ENCODE results near the gene CNTF.
"Not testable (repeated sequence)": the region's sequence is repeated elsewhere in the genome, so short reads cannot be mapped to it uniquely, and the experiment has no call there.

Gene CNTF

GRCh38 chr11:58622344-58622743, at the start of gene CNTF:
CNTF (plus strand) TSS chr11:58622665; CDS start chr11:58622753, 88 bp downstream.
- no peak for DNase-seq

GRCh38 chr11:58572906-58573305, 49.6 kb upstream of the CNTF start:
- DNase-seq, result not testable (repeated sequence)

- no peak for DNase-seq
Observed at GRCh38 chr11:58573451-58574104, 48.9 kb upstream of the CNTF start.

GRCh38 chr11:58574881-58575280, 47.6 kb upstream of the CNTF start:
- DNase-seq, result no peak

- DNase-seq, result no peak
Observed at GRCh38 chr11:58575377-58576020, 47.0 kb upstream of the CNTF start, which contains the start of gene LPXN. LPXN (minus strand) TSS chr11:58575856; CDS start chr11:58575772, 84 bp downstream.

GRCh38 chr11:58576887-58577471, 45.5 kb upstream of the CNTF start:
- no peak for DNase-seq

GRCh38 chr11:58577555-58578135, 44.8 kb upstream of the CNTF start:
- peak in 1 of 2 experiments; percentile 55 for DNase-seq

- DNase-seq, result peak; percentile 88 to 96
Observed at GRCh38 chr11:58578136-58578634, 44.3 kb upstream of the CNTF start.

GRCh38 chr11:58578635-58579191, 43.8 kb upstream of the CNTF start, which contains the start of gene ZFP91:
ZFP91 (plus strand) TSS chr11:58579063; CDS start chr11:58579282, 219 bp downstream.
- DNase-seq, result peak; percentile 69 to 80

- peak; percentile 12 to 40 for DNase-seq
Observed at GRCh38 chr11:58579192-58580129, 43.0 kb upstream of the CNTF start.

GRCh38 chr11:58580311-58580710, 42.2 kb upstream of the CNTF start:
- no peak for DNase-seq

GRCh38 chr11:58582437-58582836, 40.0 kb upstream of the CNTF start:
- no peak for DNase-seq

- DNase-seq, result no peak
Observed at GRCh38 chr11:58586998-58587397, 35.5 kb upstream of the CNTF start.

GRCh38 chr11:58591659-58592058, 30.8 kb upstream of the CNTF start:
- no peak for DNase-seq

- no peak for DNase-seq
Observed at GRCh38 chr11:58592760-58593472, 29.5 kb upstream of the CNTF start.

- DNase-seq, result no peak
Observed at GRCh38 chr11:58594826-58595225, 27.6 kb upstream of the CNTF start.

- no peak for DNase-seq
Observed at GRCh38 chr11:58596621-58597020, 25.8 kb upstream of the CNTF start.

GRCh38 chr11:58597486-58598144, 24.9 kb upstream of the CNTF start:
- DNase-seq, result no peak

GRCh38 chr11:58600510-58600909, 22.0 kb upstream of the CNTF start:
- no peak for DNase-seq

- no peak for DNase-seq
Observed at GRCh38 chr11:58606930-58607714, 15.3 kb upstream of the CNTF start.

Measured in cerebellar nuclear complex (tissue), 1 donor.